Chondrocyte (in vitro differentiated cells): ENCODE results near the gene LZTFL1. TPM values are rescaled to one million over a fixed set of nuclear protein-coding genes. Genes with fewer than 3 reads are reported as not detected.

Experiments
- DNase-seq: peaks from one replicate; pipeline ENCODE4 v3.0.0; 2021; ENCODE audit warnings: mixed read lengths, low spot score
- H3K27ac Mint-ChIP-seq: one replicate; pipeline ENCODE4 v1.8.0; 2021; ENCODE audit warnings: mild to moderate bottlenecking, moderate library complexity, mixed read lengths; ENCODE audit not compliant: unreplicated experiment
- H3K27me3 Mint-ChIP-seq: 2 replicates; pipeline ENCODE4 v1.8.0; 2021; ENCODE audit warnings: low read depth, mixed read lengths
- H3K36me3 Mint-ChIP-seq: 2 replicates; pipeline ENCODE4 v1.8.0; 2021; ENCODE audit warnings: low read depth, mixed read lengths
- H3K4me1 Mint-ChIP-seq: 2 replicates; pipeline ENCODE4 v1.8.0; 2021; ENCODE audit warnings: low read depth, mild to moderate bottlenecking, mixed read lengths
- H3K4me3 Mint-ChIP-seq: one replicate; pipeline ENCODE4 v1.8.0; 2021; ENCODE audit warnings: mild to moderate bottlenecking, moderate library complexity, mixed read lengths; ENCODE audit not compliant: unreplicated experiment
- H3K9me3 Mint-ChIP-seq: 2 replicates; pipeline ENCODE4 v1.8.0; 2021; ENCODE audit warnings: low read depth, mixed read lengths
- CTCF ChIP-seq: fragments of 200-600 bp; sonication (generic); IDR thresholded peaks from 2 replicates; pipeline ENCODE4 v1.5.0; 2021; ENCODE audit warnings: antibody characterized with exemption, mild to moderate bottlenecking, moderate library complexity
- total RNA-seq: library from RNA; stranded (reverse); gene quantifications from 3 replicates; pipeline ENCODE4 v1.2.1, GENCODE V29; 2021

The LZTFL1 gene
- total RNA-seq, 1 donor from 2014 or later = 18.1 TPM

- Mint-ChIP-seq H3K4me3 (peak overlapping the region; percentile 60), H3K27me3 (peaks cover 63% of the 10 kb centered on the region), H3K36me3 (peaks cover 1% of the 10 kb centered on the region), H3K9me3 (no peaks in the 10 kb centered on the region), H3K27ac (no peak overlapping the region), H3K4me1 (peaks cover 3% of the 10 kb centered on the region)
- no peak for DNase-seq
- no peak for TF ChIP-seq CTCF
Observed at GRCh38 chr3:45795509-45795881, 46.4 kb downstream of the LZTFL1 start.

GRCh38 chr3:45794660-45795059 lies 47.3 kb downstream of the LZTFL1 start:
- Mint-ChIP-seq H3K36me3 (peaks cover 3% of the 10 kb centered on the region), H3K27me3 (peaks cover 65% of the 10 kb centered on the region), H3K4me3 (no peak overlapping the region), H3K4me1 (peaks cover 3% of the 10 kb centered on the region), H3K9me3 (peaks cover 4% of the 10 kb centered on the region), H3K27ac (no peak overlapping the region)
- no peak for DNase-seq
- TF ChIP-seq CTCF = no peak

GRCh38 chr3:45794177-45794560 lies 47.8 kb downstream of the LZTFL1 start:
- Mint-ChIP-seq H3K4me3 (no peak overlapping the region), H3K27me3 (peaks cover 61% of the 10 kb centered on the region), H3K9me3 (peaks cover 6% of the 10 kb centered on the region), H3K27ac (no peak overlapping the region), H3K36me3 (peaks cover 4% of the 10 kb centered on the region), H3K4me1 (peaks cover 3% of the 10 kb centered on the region)
- no peak for DNase-seq
- TF ChIP-seq CTCF = no peak

- Mint-ChIP-seq H3K9me3 (peaks cover 11% of the 10 kb centered on the region), H3K36me3 (peaks cover 5% of the 10 kb centered on the region), H3K27me3 (peaks cover 58% of the 10 kb centered on the region), H3K4me3 (no peak overlapping the region), H3K4me1 (peaks cover 3% of the 10 kb centered on the region), H3K27ac (no peak overlapping the region)
- no peak for DNase-seq
- TF ChIP-seq CTCF = no peak
Observed at GRCh38 chr3:45793482-45794176, 48.3 kb downstream of the LZTFL1 start.

GRCh38 chr3:45792516-45793172 lies 49.3 kb downstream of the LZTFL1 start:
- peaks cover 56% of the 10 kb centered on the region for H3K27me3 Mint-ChIP-seq

More at GRCh38 chr3:45792516-45793172, 49.3 kb downstream of the LZTFL1 start:
- no peak overlapping the region for H3K27ac Mint-ChIP-seq
- peaks cover 3% of the 10 kb centered on the region for H3K4me1 Mint-ChIP-seq
- H3K36me3 Mint-ChIP-seq = peaks cover 5% of the 10 kb centered on the region
- H3K9me3 Mint-ChIP-seq = peaks cover 11% of the 10 kb centered on the region
- H3K4me3 Mint-ChIP-seq = no peak overlapping the region
- DNase-seq = no peak
- TF ChIP-seq CTCF = no peak
